ENCODE measurements around the gene SIRT3.

- no peak for TF ChIP-seq SIN3A (IDR thresholded peaks at IDR 0.05; ENCODE audit: borderline replicate concordance, insufficient read depth, low read depth, low read length)
- TF ChIP-seq, protein P1, sequence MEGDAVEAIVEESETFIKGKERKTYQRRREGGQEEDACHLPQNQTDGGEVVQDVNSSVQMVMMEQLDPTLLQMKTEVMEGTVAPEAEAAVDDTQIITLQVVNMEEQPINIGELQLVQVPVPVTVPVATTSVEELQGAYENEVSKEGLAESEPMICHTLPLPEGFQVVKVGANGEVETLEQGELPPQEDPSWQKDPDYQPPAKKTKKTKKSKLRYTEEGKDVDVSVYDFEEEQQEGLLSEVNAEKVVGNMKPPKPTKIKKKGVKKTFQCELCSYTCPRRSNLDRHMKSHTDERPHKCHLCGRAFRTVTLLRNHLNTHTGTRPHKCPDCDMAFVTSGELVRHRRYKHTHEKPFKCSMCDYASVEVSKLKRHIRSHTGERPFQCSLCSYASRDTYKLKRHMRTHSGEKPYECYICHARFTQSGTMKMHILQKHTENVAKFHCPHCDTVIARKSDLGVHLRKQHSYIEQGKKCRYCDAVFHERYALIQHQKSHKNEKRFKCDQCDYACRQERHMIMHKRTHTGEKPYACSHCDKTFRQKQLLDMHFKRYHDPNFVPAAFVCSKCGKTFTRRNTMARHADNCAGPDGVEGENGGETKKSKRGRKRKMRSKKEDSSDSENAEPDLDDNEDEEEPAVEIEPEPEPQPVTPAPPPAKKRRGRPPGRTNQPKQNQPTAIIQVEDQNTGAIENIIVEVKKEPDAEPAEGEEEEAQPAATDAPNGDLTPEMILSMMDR (IDR thresholded peaks at IDR 0.05) = no peak
Measured at GRCh38 chr11:210122-210802, 25.9 kb downstream of the SIRT3 start.
